Neuron (in vitro differentiated cells): ENCODE results near the gene ABHD16B.

Experiments used
- H2AFZ ChIP-seq: one replicate; pipeline ENCODE4 v1.6.1; 2013; ENCODE audit warnings: low read depth, mild to moderate bottlenecking, inconsistent platforms, low read length, moderate library complexity
- H3K27me3 ChIP-seq: one replicate; pipeline ENCODE4 v1.6.1; 2013; ENCODE audit warnings: low read length; ENCODE audit not compliant: insufficient read depth
- H3K36me3 ChIP-seq: one replicate; pipeline ENCODE4 v1.6.1; 2013; ENCODE audit warnings: low read length; ENCODE audit not compliant: insufficient read depth
- H3K4me1 ChIP-seq: one replicate; pipeline ENCODE4 v1.6.1; 2013; ENCODE audit warnings: low read length; ENCODE audit not compliant: insufficient read depth
- H3K4me3 ChIP-seq: 2 replicates; pipeline ENCODE4 v1.5.1; 2013; ENCODE audit warnings: mild to moderate bottlenecking, low read length, moderate library complexity
- H3K9me3 ChIP-seq: one replicate; pipeline ENCODE4 v1.6.1; 2013; ENCODE audit warnings: low read length

Gene ABHD16B

GRCh38 chr20:63893999-63894357 is 32.7 kb downstream of the ABHD16B start:
- Histone ChIP-seq H3K36me3 (peaks cover 29% of the 10 kb centered on the region), H2AFZ (no peak overlapping the region), H3K27me3 (no peaks in the 10 kb centered on the region), H3K4me1 (peaks cover 13% of the 10 kb centered on the region), H3K9me3 (no peaks in the 10 kb centered on the region), H3K4me3 (peak overlapping the region; percentile 86)

GRCh38 chr20:63894358-63895201 is 33.3 kb downstream of the ABHD16B start, which contains the start of gene DNAJC5:
DNAJC5 (plus strand) TSS chr20:63895126; CDS start chr20:63928346, 33,220 bp downstream.
- H3K27me3 ChIP-seq: no peaks in the 10 kb centered on the region
- peaks cover 23% of the 10 kb centered on the region for H3K36me3 ChIP-seq
- peak within 1 kb of the TSS; percentile 86 for H3K4me3 ChIP-seq
- peaks cover 13% of the 10 kb centered on the region for H3K4me1 ChIP-seq
- no peak within 1 kb of the TSS for H2AFZ ChIP-seq
- H3K9me3 ChIP-seq: no peaks in the 10 kb centered on the region

GRCh38 chr20:63895202-63895951 is 34.1 kb downstream of the ABHD16B start:
- peaks cover 13% of the 10 kb centered on the region for H3K4me1 ChIP-seq
- H3K36me3 ChIP-seq: peaks cover 15% of the 10 kb centered on the region
- peak overlapping the region; percentile 86 for H3K4me3 ChIP-seq
- no peaks in the 10 kb centered on the region for H3K9me3 ChIP-seq
- no peak overlapping the region for H2AFZ ChIP-seq
- no peaks in the 10 kb centered on the region for H3K27me3 ChIP-seq

- Histone ChIP-seq H3K27me3 (no peaks in the 10 kb centered on the region), H3K36me3 (peaks cover 10% of the 10 kb centered on the region), H2AFZ (no peak overlapping the region), H3K4me1 (peaks cover 13% of the 10 kb centered on the region), H3K9me3 (no peaks in the 10 kb centered on the region), H3K4me3 (peak overlapping the region; percentile 86)
Measured at GRCh38 chr20:63895952-63896263, 34.6 kb downstream of the ABHD16B start.

GRCh38 chr20:63896264-63897105 is 35.2 kb downstream of the ABHD16B start:
- Histone ChIP-seq H3K36me3 (peaks cover 5% of the 10 kb centered on the region), H3K9me3 (no peaks in the 10 kb centered on the region), H3K27me3 (no peaks in the 10 kb centered on the region), H2AFZ (no peak overlapping the region), H3K4me3 (peak overlapping the region; percentile 86), H3K4me1 (peaks cover 13% of the 10 kb centered on the region)

- Histone ChIP-seq H3K4me3 (no peak overlapping the region), H3K4me1 (peaks cover 13% of the 10 kb centered on the region), H2AFZ (no peak overlapping the region), H3K27me3 (no peaks in the 10 kb centered on the region), H3K36me3 (peaks cover 4% of the 10 kb centered on the region), H3K9me3 (no peaks in the 10 kb centered on the region)
Measured at GRCh38 chr20:63897978-63898561, 36.8 kb downstream of the ABHD16B start.

- Histone ChIP-seq H3K4me3 (no peak overlapping the region), H3K27me3 (no peaks in the 10 kb centered on the region), H3K9me3 (no peaks in the 10 kb centered on the region), H3K4me1 (peaks cover 12% of the 10 kb centered on the region), H2AFZ (no peak overlapping the region), H3K36me3 (peaks cover 4% of the 10 kb centered on the region)
Measured at GRCh38 chr20:63898882-63899558, 37.7 kb downstream of the ABHD16B start.

GRCh38 chr20:63900413-63900812 is 39.1 kb downstream of the ABHD16B start:
- Histone ChIP-seq H3K4me1 (peaks cover 10% of the 10 kb centered on the region), H2AFZ (no peak overlapping the region), H3K9me3 (no peaks in the 10 kb centered on the region), H3K36me3 (peaks cover 4% of the 10 kb centered on the region), H3K27me3 (no peaks in the 10 kb centered on the region), H3K4me3 (no peak overlapping the region)

- no peak overlapping the region for H3K4me3 ChIP-seq
- H2AFZ ChIP-seq: no peak overlapping the region
- no peaks in the 10 kb centered on the region for H3K27me3 ChIP-seq
- H3K36me3 ChIP-seq: no peaks in the 10 kb centered on the region
- H3K4me1 ChIP-seq: no peaks in the 10 kb centered on the region
- no peaks in the 10 kb centered on the region for H3K9me3 ChIP-seq
Measured at GRCh38 chr20:63903796-63904561, 42.7 kb downstream of the ABHD16B start.

- H3K27me3 ChIP-seq: no peaks in the 10 kb centered on the region
- H2AFZ ChIP-seq: no peak overlapping the region
- peaks cover 3% of the 10 kb centered on the region for H3K36me3 ChIP-seq
- H3K4me3 ChIP-seq: no peak overlapping the region
- peaks cover 3% of the 10 kb centered on the region for H3K9me3 ChIP-seq
- H3K4me1 ChIP-seq: no peaks in the 10 kb centered on the region
Measured at GRCh38 chr20:63908008-63908682, 46.8 kb downstream of the ABHD16B start.

- peaks cover 3% of the 10 kb centered on the region for H3K36me3 ChIP-seq
- peaks cover 5% of the 10 kb centered on the region for H3K9me3 ChIP-seq
- peaks cover 3% of the 10 kb centered on the region for H3K4me1 ChIP-seq
- H2AFZ ChIP-seq: no peak overlapping the region
- no peaks in the 10 kb centered on the region for H3K27me3 ChIP-seq
- no peak overlapping the region for H3K4me3 ChIP-seq
Measured at GRCh38 chr20:63911176-63911575, 49.9 kb downstream of the ABHD16B start.
